Measurements from ENCODE around the gene BRD1.

DNA sequence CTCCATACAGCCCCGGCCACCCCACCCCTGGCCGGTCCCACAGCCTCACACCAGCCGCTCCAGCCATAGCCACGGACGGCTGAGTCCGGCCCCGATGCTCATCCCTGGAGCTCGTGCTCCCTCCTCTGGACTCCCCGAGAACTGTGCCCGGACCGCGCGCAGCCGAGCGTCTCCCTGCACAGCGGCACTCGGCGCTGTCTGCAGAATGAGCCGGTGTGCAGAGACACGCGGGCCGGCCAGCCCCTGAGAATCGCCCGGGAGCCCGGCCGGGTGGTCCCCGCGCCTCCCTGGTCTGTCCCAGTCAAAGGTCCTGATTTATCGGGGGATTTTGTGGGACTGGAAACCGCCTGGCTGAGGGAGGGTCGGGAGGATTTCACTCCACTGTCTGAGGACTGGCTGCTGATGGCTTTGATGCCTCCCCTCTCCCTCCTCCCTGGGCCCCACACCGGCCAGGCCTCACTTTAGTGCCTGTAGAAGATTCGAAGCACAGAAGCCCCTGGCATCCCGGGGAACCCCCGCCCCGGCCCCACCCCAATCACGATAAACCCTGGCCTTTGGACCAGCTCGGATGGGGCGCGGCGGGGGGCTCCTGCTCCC, 102.7 kb downstream of the BRD1 start:
- TF ChIP-seq, protein P1, sequence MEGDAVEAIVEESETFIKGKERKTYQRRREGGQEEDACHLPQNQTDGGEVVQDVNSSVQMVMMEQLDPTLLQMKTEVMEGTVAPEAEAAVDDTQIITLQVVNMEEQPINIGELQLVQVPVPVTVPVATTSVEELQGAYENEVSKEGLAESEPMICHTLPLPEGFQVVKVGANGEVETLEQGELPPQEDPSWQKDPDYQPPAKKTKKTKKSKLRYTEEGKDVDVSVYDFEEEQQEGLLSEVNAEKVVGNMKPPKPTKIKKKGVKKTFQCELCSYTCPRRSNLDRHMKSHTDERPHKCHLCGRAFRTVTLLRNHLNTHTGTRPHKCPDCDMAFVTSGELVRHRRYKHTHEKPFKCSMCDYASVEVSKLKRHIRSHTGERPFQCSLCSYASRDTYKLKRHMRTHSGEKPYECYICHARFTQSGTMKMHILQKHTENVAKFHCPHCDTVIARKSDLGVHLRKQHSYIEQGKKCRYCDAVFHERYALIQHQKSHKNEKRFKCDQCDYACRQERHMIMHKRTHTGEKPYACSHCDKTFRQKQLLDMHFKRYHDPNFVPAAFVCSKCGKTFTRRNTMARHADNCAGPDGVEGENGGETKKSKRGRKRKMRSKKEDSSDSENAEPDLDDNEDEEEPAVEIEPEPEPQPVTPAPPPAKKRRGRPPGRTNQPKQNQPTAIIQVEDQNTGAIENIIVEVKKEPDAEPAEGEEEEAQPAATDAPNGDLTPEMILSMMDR (IDR thresholded peaks at IDR 0.05; ENCODE audit: poor library complexity): peak; percentile 58
- TF ChIP-seq EZH2 (IDR thresholded peaks at IDR 0.05; ENCODE audit: borderline replicate concordance): no peak
- TF ChIP-seq EZH2phosphoT487 (IDR thresholded peaks at IDR 0.05; ENCODE audit: low read depth, severe bottlenecking, unreplicated experiment): no peak
